ENCODE results near the gene CIB4. TPM values are rescaled to one million over a fixed set of nuclear protein-coding genes. Genes with fewer than 3 reads are reported as not detected.

The CIB4 gene
- total and polyA plus RNA-seq, 9 of the 15 experiments (the other 6 are each of a cell fraction or from before 2014, with no cell fraction given): not detected

- CTCF ChIA-PET (ENCODE audit: low intra/inter-chr PET ratio): no interaction called here
- no peak overlapping the region for H3K4me3 ChIP-seq
- ATAC-seq (no peak), FAIRE-seq (no peak), DNase-seq (ENCODE audit: extremely low read depth in 1 of 4, low spot score in 3 of 4) (no peak)
- 0 out of 2 replicates have a peak, but pooled peaks cover 3% of the 10 kb centered on the region for H3K9me3 ChIP-seq (replicated peaks; ENCODE audit: control insufficient read depth, insufficient read depth, low read depth, low read length)
- TF ChIP-seq HNRNPH1 (optimal IDR thresholded peaks at IDR 0.05; ENCODE audit: low read depth, low read length): no peak
- no peak for TF ChIP-seq EHMT2 (IDR thresholded peaks at IDR 0.05)
- no peak for TF ChIP-seq GTF2F1 (IDR thresholded peaks at IDR 0.05; ENCODE audit: low read depth, low read length)
- TF ChIP-seq ZNF324 (CRISPR knock-in tag; IDR thresholded peaks at IDR 0.05): no peak
- TF ChIP-seq ZNF444 (CRISPR knock-in tag; IDR thresholded peaks at IDR 0.05): no peak
- TF ChIP-seq L3MBTL2 (IDR thresholded peaks at IDR 0.05): no peak
- no peak for TF ChIP-seq HMG20A (CRISPR knock-in tag; conservative IDR thresholded peaks at IDR 0.05)
- TF ChIP-seq DLX4 (CRISPR knock-in tag; IDR thresholded peaks at IDR 0.05): no peak
- no peak for TF ChIP-seq EZH2 (IDR thresholded peaks at IDR 0.05; ENCODE audit: borderline replicate concordance, low read depth, low read length)
- TF ChIP-seq ZFPM2 (CRISPR knock-in tag; IDR thresholded peaks at IDR 0.05): no peak
- no peak for TF ChIP-seq HIVEP1 (CRISPR knock-in tag; IDR thresholded peaks at IDR 0.05)
- TF ChIP-seq PRPF4 (IDR thresholded peaks at IDR 0.05; ENCODE audit: insufficient read depth, low read depth, low read length, poor library complexity, severe bottlenecking): no peak
- no peak for TF ChIP-seq ZNF830 (CRISPR knock-in tag; IDR thresholded peaks at IDR 0.05)
- no peak for TF ChIP-seq NONO (IDR thresholded peaks at IDR 0.05; ENCODE audit: low read depth in 2 of 2, low read length in 1 of 2)
- no peak for TF ChIP-seq ZNF239 (CRISPR knock-in tag; IDR thresholded peaks at IDR 0.05)
- TF ChIP-seq NELFE (IDR thresholded peaks at IDR 0.05; ENCODE audit: insufficient read depth, insufficient read length): no peak
- no peak for TF ChIP-seq KLF6 (CRISPR knock-in tag; IDR thresholded peaks at IDR 0.05; ENCODE audit: borderline replicate concordance)
- no peak for TF ChIP-seq NCOA6 (IDR thresholded peaks at IDR 0.05)
- no peak for TF ChIP-seq ZNF449 (CRISPR knock-in tag; IDR thresholded peaks at IDR 0.05)
- no peak for TF ChIP-seq SOX6 (IDR thresholded peaks at IDR 0.05)
- H3K9me1 ChIP-seq (ENCODE audit: control insufficient read depth, insufficient read depth, low read length): no peaks in the 10 kb centered on the region
- no peaks in the 10 kb centered on the region for H3K79me2 ChIP-seq (ENCODE audit: control insufficient read depth, insufficient read depth, low read length)
- H2AFZ ChIP-seq (ENCODE audit: low read depth, low read length): no peak overlapping the region
- H3K4me1 ChIP-seq (replicated peaks in 1 of 2; ENCODE audit: control insufficient read depth in 2 of 2, insufficient read depth in 2 of 2, low read length in 2 of 2): no peaks in the 10 kb centered on the region
- H3K36me3 ChIP-seq (ENCODE audit: control insufficient read depth, insufficient read depth, low read length): no peaks in the 10 kb centered on the region
- intact Hi-C loops (cut with micrococcal nuclease): no loop called here
- in situ Hi-C loops (cut with MboI): no loop called here
- no peak overlapping the region for H3K4me2 ChIP-seq (ENCODE audit: insufficient read depth, low read length)
- no peak overlapping the region for H3K9ac ChIP-seq (ENCODE audit: insufficient read depth in 1 of 2, low read depth in 2 of 2, low read length in 2 of 2)
- no peak overlapping the region for H3K27ac ChIP-seq (ENCODE audit: extremely low read depth, low read depth, low read length)
- POLR2A ChIA-PET: interaction anchor here (0.9 kb wide), 1 partner anchor 40 kb away, joined by 3 read pairs; no protein-coding TSS in a partner anchor
- no TSS peak for BruUV-seq (replicated peaks)
- no peaks in the 10 kb centered on the region for H4K20me1 ChIP-seq (replicated peaks; ENCODE audit: control insufficient read depth, insufficient read depth, low read length)
- H3K27me3 ChIP-seq (ENCODE audit: control insufficient read depth in 2 of 2, insufficient read depth in 2 of 2, low read length in 2 of 2): peaks cover 18 to 62% of the 10 kb centered on the region in 2 experiments
- 5% methylated on average over 6 of the region's 6 CpGs for WGBS (ENCODE audit: insufficient coverage, low coverage, missing lambda C conversion rate)
Observed at GRCh38 chr2:26675651-26676255, 34.6 kb upstream of the CIB4 start.
